Measurements from ENCODE around the gene GJC1.
"Not testable (repeated sequence)": the region's sequence is repeated elsewhere in the genome, so short reads cannot be mapped to it uniquely, and the experiment has no call there.

The GJC1 gene

GRCh38 chr17:44842748-44843147 is 12.7 kb upstream of the GJC1 start:
- Histone ChIP-seq H3K4me3 (ENCODE audit: low read depth in 1 of 2, low read length in 2 of 2) (no peak overlapping the region), H3K9me3 (ENCODE audit: control insufficient read depth in 1 of 2, low read length in 2 of 2) (no peaks in the 10 kb centered on the region), H3K4me1 (ENCODE audit: control insufficient read depth in 1 of 2, insufficient read depth in 2 of 2, low read length in 2 of 2) (peaks cover 0 to 13% of the 10 kb centered on the region in 2 donors), H3K36me3 (ENCODE audit: control insufficient read depth in 1 of 2, insufficient read depth in 2 of 2, low read length in 2 of 2) (no peaks in the 10 kb centered on the region), H3K27ac (ENCODE audit: low read length) (no peak overlapping the region), H3K27me3 (ENCODE audit: low read depth, low read length) (no peaks in the 10 kb centered on the region)

GRCh38 chr17:44840936-44841335 is 10.8 kb upstream of the GJC1 start:
- H3K4me1 ChIP-seq (ENCODE audit: control insufficient read depth in 1 of 2, insufficient read depth in 2 of 2, low read length in 2 of 2) = peaks cover 0 to 13% of the 10 kb centered on the region in 2 donors
- H3K9me3 ChIP-seq (ENCODE audit: control insufficient read depth in 1 of 2, low read length in 2 of 2) = no peaks in the 10 kb centered on the region
- no peaks in the 10 kb centered on the region for H3K27me3 ChIP-seq (ENCODE audit: low read depth, low read length)
- no peak overlapping the region for H3K4me3 ChIP-seq (ENCODE audit: low read depth in 1 of 2, low read length in 2 of 2)
- no peak overlapping the region for H3K27ac ChIP-seq (ENCODE audit: low read length)
- H3K36me3 ChIP-seq (ENCODE audit: control insufficient read depth in 1 of 2, insufficient read depth in 2 of 2, low read length in 2 of 2) = no peaks in the 10 kb centered on the region

- Histone ChIP-seq H3K4me3 (ENCODE audit: low read depth in 1 of 2, low read length in 2 of 2) (no peak overlapping the region), H3K9me3 (ENCODE audit: control insufficient read depth in 1 of 2, low read length in 2 of 2) (no peaks in the 10 kb centered on the region), H3K36me3 (ENCODE audit: control insufficient read depth in 1 of 2, insufficient read depth in 2 of 2, low read length in 2 of 2) (no peaks in the 10 kb centered on the region), H3K27me3 (ENCODE audit: low read depth, low read length) (no peaks in the 10 kb centered on the region), H3K27ac (ENCODE audit: low read length) (no peak overlapping the region), H3K4me1 (ENCODE audit: control insufficient read depth in 1 of 2, insufficient read depth in 2 of 2, low read length in 2 of 2) (peaks cover 0 to 13% of the 10 kb centered on the region in 2 donors)
These were observed 10.2 kb upstream of the GJC1 start for GRCh38 chr17:44840274-44840673.

- Histone ChIP-seq H3K27ac (ENCODE audit: low read length) (no peak overlapping the region), H3K4me3 (ENCODE audit: low read depth in 1 of 2, low read length in 2 of 2) (no peak overlapping the region), H3K9me3 (ENCODE audit: control insufficient read depth in 1 of 2, low read length in 2 of 2) (no peaks in the 10 kb centered on the region), H3K27me3 (ENCODE audit: low read depth, low read length) (peaks cover 5% of the 10 kb centered on the region), H3K4me1 (ENCODE audit: control insufficient read depth in 1 of 2, insufficient read depth in 2 of 2, low read length in 2 of 2) (peaks cover 0 to 3% of the 10 kb centered on the region in 2 donors), H3K36me3 (ENCODE audit: control insufficient read depth in 1 of 2, insufficient read depth in 2 of 2, low read length in 2 of 2) (no peaks in the 10 kb centered on the region)
These were observed 7.1 kb upstream of the GJC1 start for GRCh38 chr17:44837196-44837595.

- no peaks in the 10 kb centered on the region for H3K36me3 ChIP-seq (ENCODE audit: control insufficient read depth in 1 of 2, insufficient read depth in 2 of 2, low read length in 2 of 2)
- no peaks in the 10 kb centered on the region for H3K4me1 ChIP-seq (ENCODE audit: control insufficient read depth in 1 of 2, insufficient read depth in 2 of 2, low read length in 2 of 2)
- peaks cover 25% of the 10 kb centered on the region for H3K27me3 ChIP-seq (ENCODE audit: low read depth, low read length)
- H3K4me3 ChIP-seq (ENCODE audit: low read depth in 1 of 2, low read length in 2 of 2) = no peak overlapping the region
- H3K27ac ChIP-seq (ENCODE audit: low read length) = no peak overlapping the region
- H3K9me3 ChIP-seq (ENCODE audit: control insufficient read depth in 1 of 2, low read length in 2 of 2) = no peaks in the 10 kb centered on the region
These were observed 2.7 kb upstream of the GJC1 start for GRCh38 chr17:44832805-44833204.

- Histone ChIP-seq H3K36me3 (ENCODE audit: control insufficient read depth in 1 of 2, insufficient read depth in 2 of 2, low read length in 2 of 2) (no peaks in the 10 kb centered on the region), H3K27me3 (ENCODE audit: low read depth, low read length) (peaks cover 32% of the 10 kb centered on the region), H3K9me3 (ENCODE audit: control insufficient read depth in 1 of 2, low read length in 2 of 2) (no peaks in the 10 kb centered on the region), H3K4me1 (ENCODE audit: control insufficient read depth in 1 of 2, insufficient read depth in 2 of 2, low read length in 2 of 2) (no peaks in the 10 kb centered on the region), H3K27ac (ENCODE audit: low read length) (no peak overlapping the region), H3K4me3 (ENCODE audit: low read depth in 1 of 2, low read length in 2 of 2) (no peak overlapping the region)
These were observed 1.3 kb upstream of the GJC1 start for GRCh38 chr17:44831371-44831770.

- peaks cover 37% of the 10 kb centered on the region for H3K27me3 ChIP-seq (ENCODE audit: low read depth, low read length)
- H3K4me1 ChIP-seq (ENCODE audit: control insufficient read depth in 1 of 2, insufficient read depth in 2 of 2, low read length in 2 of 2) = no peaks in the 10 kb centered on the region
- peak overlapping the region in 1 of 2 donors; percentile 68 for H3K4me3 ChIP-seq (ENCODE audit: low read depth in 1 of 2, low read length in 2 of 2)
- no peak overlapping the region for H3K27ac ChIP-seq (ENCODE audit: low read length)
- H3K36me3 ChIP-seq (ENCODE audit: control insufficient read depth in 1 of 2, insufficient read depth in 2 of 2, low read length in 2 of 2) = no peaks in the 10 kb centered on the region
- no peaks in the 10 kb centered on the region for H3K9me3 ChIP-seq (ENCODE audit: control insufficient read depth in 1 of 2, low read length in 2 of 2)
These were observed 537 bp upstream of the GJC1 start for GRCh38 chr17:44830359-44831288.

GRCh38 chr17:44828919-44829522 is 1.1 kb downstream of the GJC1 start:
- Histone ChIP-seq H3K9me3 (ENCODE audit: control insufficient read depth in 1 of 2, low read length in 2 of 2) (no peaks in the 10 kb centered on the region), H3K4me3 (ENCODE audit: low read depth in 1 of 2, low read length in 2 of 2) (peak overlapping the region; percentile 60 to 68), H3K27me3 (ENCODE audit: low read depth, low read length) (peaks cover 36% of the 10 kb centered on the region), H3K4me1 (ENCODE audit: control insufficient read depth in 1 of 2, insufficient read depth in 2 of 2, low read length in 2 of 2) (no peaks in the 10 kb centered on the region), H3K27ac (ENCODE audit: low read length) (peak overlapping the region; percentile 79), H3K36me3 (ENCODE audit: control insufficient read depth in 1 of 2, insufficient read depth in 2 of 2, low read length in 2 of 2) (no peaks in the 10 kb centered on the region)

GRCh38 chr17:44827863-44828262 is 2.2 kb downstream of the GJC1 start:
- H3K4me1 ChIP-seq (ENCODE audit: control insufficient read depth in 1 of 2, insufficient read depth in 2 of 2, low read length in 2 of 2) = no peaks in the 10 kb centered on the region
- H3K27ac ChIP-seq (ENCODE audit: low read length) = peak overlapping the region; percentile 79
- peaks cover 33% of the 10 kb centered on the region for H3K27me3 ChIP-seq (ENCODE audit: low read depth, low read length)

GRCh38 chr17:44826123-44826790 is 3.8 kb downstream of the GJC1 start:
- no peaks in the 10 kb centered on the region for H3K4me1 ChIP-seq (ENCODE audit: control insufficient read depth in 1 of 2, insufficient read depth in 2 of 2, low read length in 2 of 2)
- H3K27me3 ChIP-seq (ENCODE audit: low read depth, low read length) = peaks cover 33% of the 10 kb centered on the region
- no peaks in the 10 kb centered on the region for H3K36me3 ChIP-seq (ENCODE audit: control insufficient read depth in 1 of 2, insufficient read depth in 2 of 2, low read length in 2 of 2)
- H3K9me3 ChIP-seq (ENCODE audit: control insufficient read depth in 1 of 2, low read length in 2 of 2) = no peaks in the 10 kb centered on the region
- H3K27ac ChIP-seq (ENCODE audit: low read length) = no peak overlapping the region
- no peak overlapping the region for H3K4me3 ChIP-seq (ENCODE audit: low read depth in 1 of 2, low read length in 2 of 2)

More at GRCh38 chr17:44827863-44828262, 2.2 kb downstream of the GJC1 start:
- Histone ChIP-seq H3K36me3 (ENCODE audit: control insufficient read depth in 1 of 2, insufficient read depth in 2 of 2, low read length in 2 of 2) (no peaks in the 10 kb centered on the region), H3K9me3 (ENCODE audit: control insufficient read depth in 1 of 2, low read length in 2 of 2) (no peaks in the 10 kb centered on the region), H3K4me3 (ENCODE audit: low read depth in 1 of 2, low read length in 2 of 2) (peak overlapping the region in 1 of 2 donors; percentile 68)

GRCh38 chr17:44825236-44825635 is 4.9 kb downstream of the GJC1 start:
- H3K4me1 ChIP-seq (ENCODE audit: control insufficient read depth in 1 of 2, insufficient read depth in 2 of 2, low read length in 2 of 2); H3K36me3 ChIP-seq (ENCODE audit: control insufficient read depth in 1 of 2, insufficient read depth in 2 of 2, low read length in 2 of 2); H3K4me3 ChIP-seq (ENCODE audit: low read depth in 1 of 2, low read length in 2 of 2); H3K27ac ChIP-seq (ENCODE audit: low read length); H3K9me3 ChIP-seq (ENCODE audit: control insufficient read depth in 1 of 2, low read length in 2 of 2): not testable (repeated sequence)
- peaks cover 23% of the 10 kb centered on the region for H3K27me3 ChIP-seq (ENCODE audit: low read depth, low read length)

Data from muscle layer of duodenum (tissue), 2 donors.